Neural progenitor cell (in vitro differentiated cells): ENCODE data around the gene NFIA.

ENCODE experiments used
- CTCF ChIP-seq: fragments of 200-600 bp; sonication (generic); IDR thresholded peaks from 2 replicates; pipeline ENCODE4 v1.5.1; 2017; ENCODE audit warnings: antibody characterized with exemption, mild to moderate bottlenecking
- EZH2 ChIP-seq: fragments of 200-600 bp; sonication (generic); IDR thresholded peaks from 2 replicates; pipeline ENCODE4 v1.6.1; 2017; ENCODE audit warnings: antibody characterized with exemption, mild to moderate bottlenecking, moderate library complexity
- EZH2phosphoT487 ChIP-seq: fragments of 200-600 bp; sonication (generic); IDR thresholded peaks from 2 replicates; pipeline ENCODE4 v1.6.1; 2017; ENCODE audit warnings: antibody characterized with exemption

GRCh38 chr1:61163355-61163754, 81.0 kb downstream of the NFIA start:
- TF ChIP-seq CTCF (no peak), EZH2 (no peak), EZH2phosphoT487 (no peak)
